Right cardiac atrium (tissue), 5 donors: ENCODE data around the gene PRDM16. TPM values are rescaled to one million over a fixed set of nuclear protein-coding genes. Genes with fewer than 3 reads are reported as not detected.

Experiments
- ATAC-seq, 2 donors: fragments of 200-7000 bp; cut with Tn5 transposase; one replicate each; pipeline versions ENCODE4 v1.8.0 to v1.9.1; 2020; ENCODE audit warnings: moderate library complexity in 2 of 2, mild to moderate bottlenecking in 1 of 2
- DNase-seq, 3 donors: peaks; one replicate each; pipeline ENCODE4 v3.0.0-alpha.2; 2020
- H3K27ac ChIP-seq: one replicate; pipeline ENCODE4 v1.5.1; 2013; ENCODE audit warnings: mild to moderate bottlenecking, low read length, control low read depth, moderate library complexity
- H3K27me3 ChIP-seq: one replicate; pipeline ENCODE4 v1.6.1; 2013; ENCODE audit not compliant: control insufficient read depth, insufficient read depth
- H3K4me1 ChIP-seq: one replicate; pipeline ENCODE4 v1.6.1; 2013; ENCODE audit warnings: low read length; ENCODE audit not compliant: control insufficient read depth, insufficient read depth
- H3K4me3 ChIP-seq: one replicate; pipeline ENCODE4 v1.5.1; 2013; ENCODE audit warnings: low read length, control low read depth
- H3K9me3 ChIP-seq: one replicate; pipeline ENCODE4 v1.6.1; 2013; ENCODE audit warnings: low read length; ENCODE audit not compliant: control insufficient read depth
- WGBS: extraction: QIAGEN DNeasy Blood & Tissue Kit; methylation state at CpG from one replicate; pipeline ENCODE4 v1.1.7; 2013; 5-methylcytosine and 5-hydroxymethylcytosine counted together
- intact Hi-C, 4 donors: fragments of 100-400 bp; cut with DNase I; formaldehyde crosslinking; loops; one replicate each; pipeline versions ENCODE4 v1.11.0 to v1.14.0; 2022 to 2023
- polyA plus RNA-seq: library from polyadenylated mRNA; stranded (reverse); fragments of 200-250 nt; gene quantifications from one replicate; pipeline ENCODE4 v1.2.3, GENCODE V29; 2013
- total RNA-seq, 4 donors: library from RNA; stranded (reverse); fragmentation: NEBNext Ultra II Directional; extraction: Animal tissue kit (Norgen Biotek cat#: 25700); gene quantifications; one replicate each; pipeline ENCODE4 v1.2.1, GENCODE V29; 2021
- donor health status: healthy with polysubstance abuse.
- donor health status: DM: no; HTN: yes; CAD: no.
- donor health status: DM: no; HTN: no; CAD: no.
- donor health status: DM: no; HTN: yes; CAD: no; lungs with severe emphysema.
- donor health status: DM: yes; HTN: yes; CAD: no.

Gene PRDM16
- total and polyA plus RNA-seq, 5 donors, result 1.1 to 2.9 (median 1.9) TPM

DNA sequence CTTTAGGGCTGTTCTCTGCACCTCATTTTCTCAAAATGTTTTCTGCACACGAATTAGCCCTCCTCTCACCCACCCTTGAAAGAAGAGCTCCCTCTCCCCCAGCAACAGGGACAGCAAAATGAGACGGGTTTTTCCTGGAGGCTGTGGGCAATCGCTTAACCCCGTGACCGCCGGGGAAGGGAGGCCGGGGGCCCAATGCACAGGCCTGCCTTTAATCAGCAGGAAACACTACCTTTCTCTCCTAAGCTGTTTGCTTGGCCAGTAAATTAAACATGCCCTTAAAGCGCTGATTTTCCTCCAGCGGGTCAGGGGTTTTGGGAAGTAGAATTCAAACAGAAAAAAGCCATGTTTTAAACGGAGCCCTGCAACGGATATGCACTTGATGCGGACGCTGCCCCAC, 114.4 kb downstream of the PRDM16 start:
- ATAC-seq, result no peak
- no peaks in the 10 kb centered on the region for H3K9me3 ChIP-seq

DNA sequence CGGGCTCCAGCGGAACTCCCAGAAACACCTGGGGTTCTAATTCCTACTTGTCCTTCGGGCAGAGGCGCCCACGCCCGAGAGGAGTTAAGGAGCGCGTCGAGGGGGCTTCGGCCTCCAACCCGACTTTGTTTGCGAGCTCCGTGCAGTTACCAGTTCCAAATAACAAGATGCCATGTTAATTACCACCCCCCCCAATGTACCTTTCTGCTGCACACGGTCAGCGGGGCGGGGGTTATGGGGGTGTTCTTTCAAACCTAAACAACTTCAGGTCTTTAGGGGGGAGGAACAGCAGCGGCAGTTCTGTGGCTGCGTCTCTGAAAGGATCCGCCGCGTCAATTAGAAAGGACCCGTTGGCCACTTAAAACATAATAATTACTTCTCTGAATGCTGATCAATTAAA, 114.8 kb downstream of the PRDM16 start:
- no peak for DNase-seq
- intact Hi-C loops, result no loop called here
- H3K27ac ChIP-seq, result no peak overlapping the region
- no peaks in the 10 kb centered on the region for H3K4me1 ChIP-seq
- no peaks in the 10 kb centered on the region for H3K9me3 ChIP-seq
- ATAC-seq, result no peak
- 71% methylated on average over 22 of the region's 22 CpGs for WGBS
- H3K27me3 ChIP-seq, result no peaks in the 10 kb centered on the region
- no peak overlapping the region for H3K4me3 ChIP-seq

More for the DNA sequence above, 114.4 kb downstream of the PRDM16 start:
- Histone ChIP-seq H3K27ac (no peak overlapping the region), H3K4me1 (no peaks in the 10 kb centered on the region), H3K4me3 (no peak overlapping the region), H3K27me3 (no peaks in the 10 kb centered on the region)
- 53% methylated on average over 13 of the region's 13 CpGs for WGBS
- intact Hi-C loops, result no loop called here
- DNase-seq, result no peak

DNA sequence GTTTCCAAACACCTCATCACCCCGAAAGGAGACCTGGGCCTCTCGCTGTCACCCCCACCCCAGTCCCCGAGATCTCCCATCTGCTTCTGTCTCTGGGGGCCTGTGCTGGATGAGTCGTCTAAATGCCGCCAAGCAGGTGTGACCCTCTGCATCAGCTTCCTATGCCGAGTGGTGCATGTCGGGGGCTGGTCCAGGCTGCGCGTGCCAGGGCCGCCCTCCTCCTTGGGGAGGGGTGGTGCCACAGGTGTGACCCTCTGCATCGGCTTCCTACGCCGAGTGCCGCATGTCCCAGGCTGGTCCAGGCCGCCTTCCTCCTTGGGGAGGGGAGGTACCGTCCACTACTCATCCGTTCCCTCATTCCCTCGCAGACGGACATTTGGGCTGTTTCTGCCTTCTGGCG, 115.7 kb downstream of the PRDM16 start:
- no peaks in the 10 kb centered on the region for H3K27me3 ChIP-seq
- H3K9me3 ChIP-seq, result no peaks in the 10 kb centered on the region
- ATAC-seq, result no peak
- intact Hi-C loops, result no loop called here
- WGBS, result 93% methylated on average over 20 of the region's 20 CpGs
- DNase-seq, result no peak
- H3K27ac ChIP-seq, result no peak overlapping the region
- no peaks in the 10 kb centered on the region for H3K4me1 ChIP-seq
- no peak overlapping the region for H3K4me3 ChIP-seq

DNA sequence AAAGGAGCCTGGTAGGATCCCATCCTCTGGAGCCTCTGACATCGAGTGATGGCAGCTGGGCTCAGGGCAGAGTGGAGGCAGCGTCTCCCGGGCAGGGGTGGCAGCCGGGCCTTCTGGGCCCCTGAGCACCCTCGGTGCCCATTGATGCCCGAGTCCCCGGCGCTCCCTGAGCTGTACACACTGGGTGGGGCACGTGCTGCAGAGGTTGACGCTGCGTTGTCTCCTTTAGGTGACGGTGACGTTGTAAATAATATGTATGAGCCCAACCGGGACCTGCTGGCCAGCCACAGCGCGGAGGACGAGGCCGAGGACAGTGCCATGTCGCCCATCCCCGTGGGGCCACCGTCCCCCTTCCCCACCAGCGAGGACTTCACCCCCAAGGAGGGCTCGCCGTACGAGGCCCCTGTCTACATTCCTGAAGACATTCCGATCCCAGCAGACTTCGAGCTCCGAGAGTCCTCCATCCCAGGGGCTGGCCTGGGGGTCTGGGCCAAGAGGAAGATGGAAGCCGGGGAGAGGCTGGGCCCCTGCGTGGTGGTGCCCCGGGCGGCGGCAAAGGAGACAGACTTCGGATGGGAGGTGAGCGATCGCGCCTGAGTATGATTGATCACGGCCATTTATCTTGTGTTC, 117.0 kb downstream of the PRDM16 start:
- ATAC-seq, result peak in 1 of 2 donors; percentile 6
- 73% methylated on average over 38 of the region's 38 CpGs for WGBS
- no peak overlapping the region for H3K4me3 ChIP-seq

DNA sequence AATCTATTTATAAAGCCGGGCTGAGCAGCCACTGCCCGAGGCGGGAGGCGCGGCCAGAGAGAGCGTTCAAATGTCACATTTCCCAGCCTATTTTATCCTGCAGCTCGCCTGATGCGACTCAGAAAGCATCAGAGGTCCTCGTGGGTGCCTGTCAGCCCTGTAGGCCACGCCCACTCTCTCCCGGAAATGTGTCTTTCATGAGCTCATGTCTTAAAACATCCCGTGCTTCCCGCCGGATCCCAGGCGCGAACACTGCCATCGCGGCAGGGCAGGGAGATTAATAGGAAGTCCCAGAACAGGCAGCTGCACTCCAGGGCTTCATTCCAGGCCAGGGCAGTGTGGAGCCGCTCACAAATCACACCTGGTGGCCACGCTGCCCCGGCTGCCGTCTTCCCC, 117.5 kb downstream of the PRDM16 start:
- intact Hi-C loops, result no loop called here
- DNase-seq, result peak; percentile 88 to 93 (median 90)

More for the DNA sequence above, 117.0 kb downstream of the PRDM16 start:
- Histone ChIP-seq H3K4me1 (no peaks in the 10 kb centered on the region), H3K9me3 (no peaks in the 10 kb centered on the region), H3K27me3 (no peaks in the 10 kb centered on the region), H3K27ac (no peak overlapping the region)
- DNase-seq, result peak in 1 of 3 donors; percentile 37
- intact Hi-C loops, result no loop called here

DNA sequence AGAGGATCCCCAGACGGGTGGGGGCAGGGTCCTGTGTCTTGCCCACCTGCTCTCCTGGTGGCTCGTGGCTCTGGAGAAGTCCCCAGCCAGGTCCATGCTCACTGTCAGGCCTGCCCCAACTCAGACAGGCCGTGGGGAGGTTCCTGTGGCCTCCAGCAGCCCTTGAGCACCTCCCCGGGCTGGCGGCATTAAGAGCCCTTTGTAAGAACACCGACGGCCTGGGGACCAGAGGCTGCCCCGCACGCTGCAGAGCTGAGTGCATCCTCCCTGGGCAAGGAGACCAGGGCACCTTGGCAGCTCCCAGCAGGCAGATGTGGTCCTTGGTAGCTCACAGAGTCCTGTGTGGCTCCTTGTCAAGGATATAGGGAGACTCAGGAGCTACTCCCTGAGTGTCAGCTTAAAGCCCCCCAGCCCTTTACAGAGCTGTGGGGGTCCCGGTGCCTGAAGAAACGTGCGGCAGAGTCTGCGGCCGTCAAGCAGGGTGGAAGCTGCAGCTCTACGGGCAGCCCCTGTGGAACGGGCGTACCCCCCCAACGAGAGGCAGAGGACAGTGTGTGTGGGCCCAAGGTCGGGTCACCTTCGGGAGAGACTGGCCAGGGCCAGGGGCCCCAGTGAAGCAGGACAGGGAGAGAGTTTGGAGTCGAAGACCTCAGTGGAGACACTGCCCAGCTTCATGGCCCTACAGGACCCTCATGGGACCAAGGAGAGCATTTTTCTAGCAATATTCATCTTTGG, 118.6 kb downstream of the PRDM16 start:
- ATAC-seq (peak in 1 of 2 donors; percentile 2), DNase-seq (peak in 1 of 3 donors; percentile 41)
- no peak overlapping the region for H3K4me3 ChIP-seq
- intact Hi-C loops, result no loop called here
- H3K9me3 ChIP-seq, result no peaks in the 10 kb centered on the region
- no peaks in the 10 kb centered on the region for H3K4me1 ChIP-seq
- H3K27ac ChIP-seq, result no peak overlapping the region
- H3K27me3 ChIP-seq, result no peaks in the 10 kb centered on the region
- 83% methylated on average over 21 of the region's 21 CpGs for WGBS

More for the DNA sequence above, 117.5 kb downstream of the PRDM16 start:
- Histone ChIP-seq H3K4me1 (no peaks in the 10 kb centered on the region), H3K9me3 (no peaks in the 10 kb centered on the region), H3K4me3 (no peak overlapping the region), H3K27ac (no peak overlapping the region), H3K27me3 (no peaks in the 10 kb centered on the region)
- ATAC-seq, result peak; percentile 79 to 86
- WGBS, result 22% methylated on average over 22 of the region's 22 CpGs

DNA sequence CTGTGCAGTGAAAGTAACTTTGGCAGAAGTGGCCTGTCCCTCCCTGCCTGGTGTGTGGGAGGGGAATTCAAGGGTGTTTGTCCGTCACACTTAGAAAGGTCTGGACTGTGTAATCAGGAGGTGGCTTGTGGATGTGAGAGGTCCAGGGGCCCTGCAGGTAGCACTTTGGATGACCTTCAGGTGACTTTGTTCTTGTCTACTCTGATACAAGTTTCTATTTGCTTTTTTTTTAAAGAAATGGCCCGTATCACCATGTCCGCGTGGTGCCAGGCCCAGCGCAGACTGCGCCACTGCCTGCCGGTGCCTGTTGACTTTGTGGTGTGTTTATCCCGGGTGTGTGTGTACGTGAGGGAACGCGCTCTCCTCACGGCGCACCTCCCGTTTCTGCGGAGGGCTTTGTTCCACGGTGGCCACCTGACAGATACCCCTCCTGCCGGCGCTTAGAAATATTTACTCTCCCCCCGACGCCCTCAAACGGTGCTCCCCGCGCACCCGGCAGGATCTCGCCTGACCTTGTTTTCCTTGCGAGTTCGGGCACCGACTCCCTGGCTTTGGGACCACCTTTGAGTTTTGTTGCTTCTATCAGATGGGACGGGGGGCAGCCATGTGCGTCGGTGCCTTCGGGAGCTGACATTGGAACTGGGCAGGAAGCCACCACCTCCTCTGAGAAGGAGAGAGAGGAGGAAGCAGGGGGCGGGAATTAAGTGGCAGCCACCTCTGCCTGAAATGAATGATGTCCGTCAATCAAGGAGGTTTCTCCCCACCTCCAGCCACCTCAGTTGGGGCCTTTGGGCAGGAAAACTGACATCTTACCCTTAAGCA, 119.4 kb downstream of the PRDM16 start:
- H3K4me1 ChIP-seq, result no peaks in the 10 kb centered on the region
- no peak for ATAC-seq

DNA sequence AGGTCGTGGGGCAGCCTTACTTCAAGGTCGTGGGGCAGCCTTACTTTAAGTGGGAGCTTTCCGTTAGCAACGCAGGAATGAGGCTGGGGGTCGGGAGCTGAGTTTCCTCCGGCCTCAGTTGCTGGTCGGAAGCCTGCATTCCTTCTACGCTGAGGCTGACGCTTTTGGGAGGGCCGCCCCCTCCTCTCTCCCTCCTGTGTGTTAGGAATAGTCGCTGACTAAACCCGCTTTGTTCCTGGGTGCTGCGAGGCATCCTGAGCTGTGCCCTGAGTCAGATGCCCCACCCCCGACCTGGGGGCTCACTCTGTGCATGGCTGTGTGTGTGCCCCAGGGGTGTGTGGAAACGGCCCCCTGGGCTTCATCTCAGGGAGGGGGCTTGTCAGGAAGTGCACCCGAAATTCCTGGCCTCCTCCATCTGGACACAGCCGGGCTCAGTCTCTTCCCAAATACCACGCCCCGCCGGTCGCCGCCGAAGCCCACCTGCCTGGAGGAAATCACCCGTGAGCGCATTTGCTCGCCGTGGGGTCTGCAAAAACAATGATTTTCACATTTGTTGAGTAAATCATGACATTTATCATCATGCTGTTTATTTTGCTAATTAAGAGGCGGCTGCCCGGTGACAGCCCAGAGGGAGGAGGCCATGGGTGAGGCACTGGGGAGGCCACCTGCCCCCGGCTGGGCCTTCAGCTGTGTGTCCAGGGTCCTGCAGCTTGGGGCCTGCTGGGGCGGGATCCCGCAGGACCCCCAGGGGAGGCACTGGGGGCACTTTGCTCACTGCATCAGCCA, 121.4 kb downstream of the PRDM16 start:
- no peaks in the 10 kb centered on the region for H3K9me3 ChIP-seq
- 86% methylated on average over 32 of the region's 32 CpGs for WGBS
- no peak for ATAC-seq
- peak in 1 of 3 donors; percentile 22 for DNase-seq
- H3K4me1 ChIP-seq, result no peaks in the 10 kb centered on the region
- H3K4me3 ChIP-seq, result no peak overlapping the region
- no peaks in the 10 kb centered on the region for H3K27me3 ChIP-seq
- H3K27ac ChIP-seq, result no peak overlapping the region
- intact Hi-C loops, result no loop called here

More for the DNA sequence above, 119.4 kb downstream of the PRDM16 start:
- no peak overlapping the region for H3K27ac ChIP-seq
- no peak overlapping the region for H3K4me3 ChIP-seq
- intact Hi-C loops, result no loop called here
- DNase-seq, result no peak
- H3K27me3 ChIP-seq, result no peaks in the 10 kb centered on the region
- WGBS, result 80% methylated on average over 34 of the region's 34 CpGs
- no peaks in the 10 kb centered on the region for H3K9me3 ChIP-seq

DNA sequence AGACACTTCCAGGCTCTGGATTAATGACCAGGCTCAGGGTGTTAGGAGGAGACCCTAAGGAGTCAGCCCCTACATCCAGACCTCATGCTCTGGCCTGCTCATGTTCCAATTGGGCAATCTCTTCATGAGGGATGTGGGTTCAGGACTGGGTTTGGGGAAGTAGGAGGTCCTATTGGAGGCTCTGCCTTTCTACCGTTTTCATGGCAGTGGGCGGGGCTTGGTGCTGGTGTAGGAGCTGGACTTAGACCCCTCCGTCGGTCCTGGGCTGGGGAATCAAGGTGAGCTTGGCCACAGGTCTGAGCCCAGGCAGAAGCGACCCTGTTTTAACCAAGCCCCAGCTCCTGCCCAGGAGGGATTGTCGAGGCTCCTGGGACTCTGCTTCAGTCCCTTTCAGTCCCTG, 123.4 kb downstream of the PRDM16 start:
- Histone ChIP-seq H3K4me3 (no peak overlapping the region), H3K4me1 (no peaks in the 10 kb centered on the region), H3K27me3 (no peaks in the 10 kb centered on the region), H3K27ac (no peak overlapping the region), H3K9me3 (no peaks in the 10 kb centered on the region)
- 88% methylated on average over 6 of the region's 6 CpGs for WGBS
- no peak for ATAC-seq
- intact Hi-C loops, result no loop called here
- DNase-seq, result no peak

DNA sequence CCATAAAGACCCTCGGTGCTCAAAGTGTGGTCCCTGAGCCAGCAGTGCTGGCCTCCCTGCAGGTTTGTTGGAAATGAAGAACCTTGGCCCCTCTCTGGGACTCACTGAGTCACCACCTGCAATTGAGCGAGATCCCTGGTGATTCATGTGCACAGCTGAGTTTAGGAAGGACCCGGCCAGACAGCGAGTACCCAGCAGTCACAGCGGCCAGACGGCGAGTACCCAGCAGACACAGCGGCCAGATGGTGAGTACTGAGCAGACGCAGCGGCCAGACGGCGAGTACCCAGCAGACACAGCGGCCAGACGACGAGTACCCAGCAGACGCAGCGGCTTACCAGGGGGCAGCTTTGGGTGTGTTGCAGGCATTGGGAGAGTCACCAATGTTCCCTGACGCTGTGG, 123.8 kb downstream of the PRDM16 start:
- H3K9me3 ChIP-seq, result no peaks in the 10 kb centered on the region
- H3K27ac ChIP-seq, result no peak overlapping the region
- H3K4me3 ChIP-seq, result no peak overlapping the region
- intact Hi-C loops, result no loop called here
- 92% methylated on average over 18 of the region's 18 CpGs for WGBS
- no peaks in the 10 kb centered on the region for H3K27me3 ChIP-seq
- no peaks in the 10 kb centered on the region for H3K4me1 ChIP-seq
- ATAC-seq (no peak), DNase-seq (no peak)
